ENCODE data around the gene ZNF593.

Gene ZNF593

GRCh38 chr1:26145041-26145959 lies 24.4 kb upstream of the ZNF593 start:
- ChIA-PET CTCF (interaction anchor here (0.6 to 2.1 kb wide), 21 partner anchors 9 to 246 kb away, joined by 3 to 22 read pairs (median 4); partner anchors contain the start of gene FAM110D), POLR2A (interaction anchor here (1.0 to 1.4 kb wide), 5 partner anchors 13 to 110 kb away, joined by 3 to 12 read pairs (median 4); partner anchors contain the start of gene ZNF593)
- DNase-seq (ENCODE audit: extremely low spot score): peak; percentile 80

DNA sequence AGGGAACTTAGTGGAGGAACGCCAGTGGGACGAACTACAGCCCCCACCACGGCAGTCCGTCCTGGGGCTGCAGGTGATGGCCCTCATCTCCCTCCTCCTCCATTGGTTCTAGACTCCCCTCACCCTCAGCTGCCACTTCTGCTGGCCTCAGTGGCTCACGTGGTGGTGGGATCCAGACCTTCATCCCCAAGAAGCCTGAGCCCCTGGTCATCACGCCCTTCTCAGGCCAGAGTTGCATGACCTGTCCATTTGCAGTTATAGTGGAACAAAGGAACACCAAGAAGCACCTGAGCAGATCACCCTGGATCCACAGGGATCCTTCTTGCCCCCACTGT lies 23.8 kb upstream of the ZNF593 start:
- ChIA-PET CTCF (interaction anchor here (1.2 to 2.1 kb wide), 6 partner anchors 20 to 123 kb away, joined by 3 to 22 read pairs (median 6); no protein-coding TSS in a partner anchor), POLR2A (interaction anchor here (1.2 to 1.4 kb wide), 2 partner anchors 24 to 110 kb away, joined by 6 to 12 read pairs; partner anchors contain the start of gene ZNF593)
- TF ChIP-seq CTBP1 (IDR thresholded peaks at IDR 0.05; ENCODE audit: borderline replicate concordance): no peak
- no peak for TF ChIP-seq FOXK2 (IDR thresholded peaks at IDR 0.05)
- no peak for TF ChIP-seq ELF4 (IDR thresholded peaks at IDR 0.05)
- no peak for TF ChIP-seq ARNT (IDR thresholded peaks at IDR 0.05)
- no peak for TF ChIP-seq FOXM1 (IDR thresholded peaks at IDR 0.05; ENCODE audit: borderline replicate concordance)
- TF ChIP-seq, protein P1, sequence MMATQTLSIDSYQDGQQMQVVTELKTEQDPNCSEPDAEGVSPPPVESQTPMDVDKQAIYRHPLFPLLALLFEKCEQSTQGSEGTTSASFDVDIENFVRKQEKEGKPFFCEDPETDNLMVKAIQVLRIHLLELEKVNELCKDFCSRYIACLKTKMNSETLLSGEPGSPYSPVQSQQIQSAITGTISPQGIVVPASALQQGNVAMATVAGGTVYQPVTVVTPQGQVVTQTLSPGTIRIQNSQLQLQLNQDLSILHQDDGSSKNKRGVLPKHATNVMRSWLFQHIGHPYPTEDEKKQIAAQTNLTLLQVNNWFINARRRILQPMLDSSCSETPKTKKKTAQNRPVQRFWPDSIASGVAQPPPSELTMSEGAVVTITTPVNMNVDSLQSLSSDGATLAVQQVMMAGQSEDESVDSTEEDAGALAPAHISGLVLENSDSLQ (IDR thresholded peaks at IDR 0.05): no peak
- TF ChIP-seq NFRKB (IDR thresholded peaks at IDR 0.05): no peak
- TF ChIP-seq SP1 (IDR thresholded peaks at IDR 0.05): no peak
- DNase-seq (ENCODE audit: extremely low spot score): peak; percentile 3

More at GRCh38 chr1:26145041-26145959, 24.4 kb upstream of the ZNF593 start:
- no peak for TF ChIP-seq ARNT (IDR thresholded peaks at IDR 0.05)
- no peak for TF ChIP-seq NFRKB (IDR thresholded peaks at IDR 0.05)
- TF ChIP-seq BHLHE40 (IDR thresholded peaks at IDR 0.05; ENCODE audit: borderline replicate concordance): no peak
- TF ChIP-seq TARDBP (IDR thresholded peaks at IDR 0.05): no peak
- no peak for TF ChIP-seq ZNF384 (IDR thresholded peaks at IDR 0.05)
- TF ChIP-seq HDGF (IDR thresholded peaks at IDR 0.05; ENCODE audit: borderline replicate concordance): no peak
- TF ChIP-seq FOXK2 (IDR thresholded peaks at IDR 0.05): no peak
- TF ChIP-seq SUZ12 (IDR thresholded peaks at IDR 0.05): no peak
- TF ChIP-seq, protein P1 (IDR thresholded peaks at IDR 0.05): no peak
- TF ChIP-seq CTBP1 (IDR thresholded peaks at IDR 0.05; ENCODE audit: borderline replicate concordance): no peak
- TF ChIP-seq SP1 (IDR thresholded peaks at IDR 0.05): no peak
- no peak for TF ChIP-seq FOXM1 (IDR thresholded peaks at IDR 0.05; ENCODE audit: borderline replicate concordance)
- TF ChIP-seq ELF4 (IDR thresholded peaks at IDR 0.05): no peak
- no peak for TF ChIP-seq LEF1 (IDR thresholded peaks at IDR 0.05; ENCODE audit: borderline replicate concordance)
- TF ChIP-seq L3MBTL2 (conservative IDR thresholded peaks at IDR 0.05): no peak
- TF ChIP-seq FOXA1 (IDR thresholded peaks at IDR 0.05): no peak

GRCh38 chr1:26148887-26149286 lies 20.8 kb upstream of the ZNF593 start:
- TF ChIP-seq FOXK2 (IDR thresholded peaks at IDR 0.05) (no peak), HDGF (IDR thresholded peaks at IDR 0.05; ENCODE audit: borderline replicate concordance) (no peak), FOXA1 (IDR thresholded peaks at IDR 0.05) (no peak), ZNF384 (IDR thresholded peaks at IDR 0.05) (no peak), LEF1 (IDR thresholded peaks at IDR 0.05; ENCODE audit: borderline replicate concordance) (no peak), BHLHE40 (IDR thresholded peaks at IDR 0.05; ENCODE audit: borderline replicate concordance) (no peak), FOXM1 (IDR thresholded peaks at IDR 0.05; ENCODE audit: borderline replicate concordance) (no peak), SUZ12 (IDR thresholded peaks at IDR 0.05) (no peak), TARDBP (IDR thresholded peaks at IDR 0.05) (no peak)
- peak; percentile 1 for DNase-seq (ENCODE audit: extremely low spot score)
- CTCF ChIA-PET: no interaction called here
- POLR2A ChIA-PET: no interaction called here

- CTCF ChIA-PET: interaction anchor here (2.1 kb wide), 1 partner anchor 9 kb away, joined by 8 read pairs; no protein-coding TSS in a partner anchor
- TF ChIP-seq FOXA1 (IDR thresholded peaks at IDR 0.05) (no peak), NFRKB (IDR thresholded peaks at IDR 0.05) (no peak), ARNT (IDR thresholded peaks at IDR 0.05) (no peak), LEF1 (IDR thresholded peaks at IDR 0.05; ENCODE audit: borderline replicate concordance) (no peak)
- TF ChIP-seq, protein P1 (IDR thresholded peaks at IDR 0.05): no peak
- peak; percentile 5 for DNase-seq (ENCODE audit: extremely low spot score)
- POLR2A ChIA-PET: no interaction called here
Observed at GRCh38 chr1:26153966-26154532, 15.7 kb upstream of the ZNF593 start.

DNA sequence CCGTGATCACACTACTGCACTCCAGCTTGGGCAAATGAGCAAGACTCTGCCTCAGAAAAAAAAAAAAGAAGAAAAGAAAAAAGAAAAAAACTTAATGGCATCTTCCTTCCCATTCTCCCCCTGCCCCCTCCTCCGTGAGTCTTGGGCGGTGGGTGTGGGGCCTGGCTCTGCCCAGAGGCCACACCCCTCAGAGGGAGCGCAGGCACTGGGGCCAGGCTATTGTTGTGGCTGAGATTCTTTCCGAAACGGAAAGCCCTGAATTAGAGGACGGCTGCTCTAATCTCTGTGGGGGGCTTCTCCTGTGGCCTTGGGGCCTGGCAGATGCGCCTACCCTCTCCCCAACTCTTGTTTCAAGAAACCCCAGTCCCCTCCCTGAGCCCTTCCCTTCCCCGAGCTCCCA lies 15.0 kb upstream of the ZNF593 start:
- ChIA-PET POLR2A (interaction anchor here (1.2 kb wide), 1 partner anchor 15 kb away, joined by 3 read pairs; the partner anchor contains the start of gene ZNF593), CTCF (interaction anchor here (2.1 kb wide), 1 partner anchor 10 kb away, joined by 8 read pairs; no protein-coding TSS in a partner anchor)
- DNase-seq (ENCODE audit: extremely low spot score): peak; percentile 4
- no peak for TF ChIP-seq CTBP1 (IDR thresholded peaks at IDR 0.05; ENCODE audit: borderline replicate concordance)
- no peak for TF ChIP-seq ZNF384 (IDR thresholded peaks at IDR 0.05)
- TF ChIP-seq FOXA1 (IDR thresholded peaks at IDR 0.05): no peak
- TF ChIP-seq TARDBP (IDR thresholded peaks at IDR 0.05): no peak
- TF ChIP-seq HDGF (IDR thresholded peaks at IDR 0.05; ENCODE audit: borderline replicate concordance): no peak
- TF ChIP-seq FOXM1 (IDR thresholded peaks at IDR 0.05; ENCODE audit: borderline replicate concordance): no peak
- TF ChIP-seq L3MBTL2 (conservative IDR thresholded peaks at IDR 0.05): no peak
- TF ChIP-seq SUZ12 (IDR thresholded peaks at IDR 0.05): no peak
- TF ChIP-seq FOXK2 (IDR thresholded peaks at IDR 0.05): no peak
- TF ChIP-seq SP1 (IDR thresholded peaks at IDR 0.05): no peak
- no peak for TF ChIP-seq ARNT (IDR thresholded peaks at IDR 0.05)
- TF ChIP-seq, protein P1 (IDR thresholded peaks at IDR 0.05): no peak
- TF ChIP-seq ELF4 (IDR thresholded peaks at IDR 0.05): no peak

Measured in HEK293T (cell line).